Erythroblast (primary cell): ENCODE data around the gene NPC1L1.

Source experiments
- GATA1 ChIP-seq: IDR thresholded peaks from 2 replicates; pipeline ENCODE4 v1.6.1; 2011; ENCODE audit warnings: low read depth, mild to moderate bottlenecking, control low read depth, low read length, moderate library complexity
- POLR2A ChIP-seq: IDR thresholded peaks from 2 replicates; pipeline ENCODE4 v1.6.1; 2011; ENCODE audit warnings: mild to moderate bottlenecking, low read length

DNA sequence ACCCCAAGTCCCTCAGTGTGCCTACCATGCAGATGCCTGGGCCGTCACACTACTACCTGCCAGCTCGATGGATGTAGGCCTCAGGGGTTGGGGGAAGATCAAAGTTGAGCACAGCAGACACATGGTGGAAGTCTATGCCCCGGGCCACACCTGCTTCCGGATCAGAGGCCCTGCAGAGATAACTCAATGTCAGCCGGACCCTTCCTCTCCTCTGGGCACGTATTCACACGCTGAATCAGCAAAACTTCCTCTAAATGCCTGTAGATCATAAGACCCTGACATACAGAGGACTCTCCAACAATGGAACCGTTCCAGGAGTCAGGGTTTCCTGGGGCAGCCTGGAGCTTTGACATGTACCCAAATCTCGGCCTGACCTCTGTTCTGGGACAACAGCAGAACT, 28.8 kb upstream of the NPC1L1 start:
- TF ChIP-seq POLR2A (peak; percentile 5), GATA1 (no peak)
